Stomach (tissue), 9 donors: Measurements from ENCODE around the gene CCDC88C. TPM values are rescaled to one million over a fixed set of nuclear protein-coding genes. Genes with fewer than 3 reads are reported as not detected.

Source experiments
- DNase-seq, 2 donors: peaks; one replicate each; pipeline versions ENCODE4 v3.0.0 to v3.0.0-alpha.2; 2013 to 2019
- H3K27ac ChIP-seq, 5 donors: fragments of 200-600 bp in 4 of 5; sonication (generic) in 4 of 5; one replicate each; pipeline ENCODE4 v1.5.1; 2013 to 2019; ENCODE audit warnings: mild to moderate bottlenecking in 1 of 5, moderate library complexity in 1 of 5
- H3K27me3 ChIP-seq, 3 donors: fragments of 200-600 bp; sonication (generic); one replicate each; pipeline ENCODE4 v1.5.1; 2017 to 2019; ENCODE audit warnings: mixed run types in 1 of 3
- H3K36me3 ChIP-seq, 4 donors: fragments of 200-600 bp; sonication (generic); 1 replicate in 3 of 4; 2 replicates in 1 of 4; pipeline ENCODE4 v1.5.1; 2016 to 2019
- H3K4me1 ChIP-seq, 4 donors: fragments of 200-600 bp; sonication (generic); one replicate each; pipeline ENCODE4 v1.5.1; 2016 to 2019
- H3K4me3 ChIP-seq, 4 donors: fragments of 200-600 bp; sonication (generic) in 3 of 4; one replicate each; pipeline ENCODE4 v1.5.1; 2016 to 2019; ENCODE audit warnings: mild to moderate bottlenecking in 1 of 4
- H3K9me3 ChIP-seq, 4 donors: fragments of 200-600 bp; sonication (generic); one replicate each; pipeline ENCODE4 v1.5.1; 2016 to 2019
- CTCF ChIP-seq, 7 experiments: fragments of 450-650 bp in 4 of 7; fragments of 200-600 bp in 3 of 7; sonication (generic) in 3 of 7; IDR thresholded peaks; one replicate each; pipeline ENCODE4 v1.5.1; 2016 to 2019; ENCODE audit warnings: antibody characterized with exemption in 7 of 7, control low read depth in 2 of 7, mild to moderate bottlenecking in 1 of 7
- EP300 ChIP-seq: sonication (generic); formaldehyde crosslinking; IDR thresholded peaks from one replicate; pipeline ENCODE4 v1.6.1; 2017; ENCODE audit warnings: antibody characterized with exemption
- POLR2A ChIP-seq, 4 donors: fragments of 450-650 bp; IDR thresholded peaks; one replicate each; pipeline ENCODE4 v1.6.1; 2016; ENCODE audit warnings: antibody characterized with exemption in 4 of 4, control low read depth in 2 of 4, mild to moderate bottlenecking in 1 of 4, moderate library complexity in 1 of 4
- POLR2AphosphoS5 ChIP-seq, 3 donors: sonication (generic); formaldehyde crosslinking; IDR thresholded peaks; one replicate each; pipeline ENCODE4 v1.6.1; 2016; ENCODE audit warnings: antibody characterized with exemption in 3 of 3
- WGBS, 5 donors: extraction: QIAGEN DNeasy Blood & Tissue Kit in 3 of 5; methylation state at CpG; one replicate each; pipeline versions ENCODE4 v1.1.5 to v1.1.7; 2013 to 2018; 5-methylcytosine and 5-hydroxymethylcytosine counted together
- intact Hi-C: fragments of 100-400 bp; cut with DNase I; formaldehyde crosslinking; loops from one replicate; pipeline ENCODE4 v1.15.1; 2023; ENCODE audit warnings: low total_unique reads
- polyA plus RNA-seq, 3 donors: library from polyadenylated mRNA; stranded (reverse); fragments of 200-250 nt; gene quantifications; one replicate each; pipeline ENCODE4 v1.2.3, GENCODE V29; 2013
- total RNA-seq, 5 donors: library from RNA; depleted of rRNA; stranded (reverse); fragments of >200 nt; gene quantifications; one replicate each; pipeline versions ENCODE4 v1.1.0 to v1.2.3, GENCODE V29; 2014 to 2016
- donor health status: healthy with polysubstance abuse.
- donor health status: Bipolar disorder and iron deficiency.
- donor health status: healthy.

The CCDC88C gene
- total and polyA plus RNA-seq, 8 donors, result 10.5 to 66.9 (median 22.3) TPM

GRCh38 chr14:91243074-91243471 is 174.5 kb downstream of the CCDC88C start:
- no peak for TF ChIP-seq CTCF (IDR thresholded peaks at IDR 0.05)
- TF ChIP-seq POLR2A (IDR thresholded peaks at IDR 0.05), result no peak
- TF ChIP-seq EP300, result no peak
- TF ChIP-seq POLR2AphosphoS5 (IDR thresholded peaks at IDR 0.05), result no peak
- Histone ChIP-seq H3K4me1 (peaks cover 0 to 44% (median 22%) of the 10 kb centered on the region in 4 donors), H3K27ac (peak overlapping the region; percentile 63 to 83 (median 70)), H3K36me3 (no peaks in the 10 kb centered on the region), H3K9me3 (no peaks in the 10 kb centered on the region), H3K27me3 (no peaks in the 10 kb centered on the region), H3K4me3 (peak overlapping the region in 3 of 4 donors; percentile 16 to 38 (median 18))
- no peak for DNase-seq
- WGBS, 5 donors, result 72 to 80% (median 74%) methylated on average over 6 of the region's 6 CpGs
- intact Hi-C loops, result no loop called here

- TF ChIP-seq POLR2A (IDR thresholded peaks at IDR 0.05) (no peak), POLR2AphosphoS5 (IDR thresholded peaks at IDR 0.05) (no peak), EP300 (no peak), CTCF (IDR thresholded peaks at IDR 0.05) (no peak)
- H3K27ac ChIP-seq, result peak overlapping the region; percentile 63 to 83 (median 70)
- H3K27me3 ChIP-seq, result no peaks in the 10 kb centered on the region
- 66 to 82% (median 81%) methylated on average over 4 of the region's 4 CpGs for WGBS, 5 donors
- no peak for DNase-seq
- H3K9me3 ChIP-seq, result no peaks in the 10 kb centered on the region
- H3K4me1 ChIP-seq, result peaks cover 0 to 44% (median 22%) of the 10 kb centered on the region in 4 donors
- intact Hi-C loops, result no loop called here
- H3K4me3 ChIP-seq, result peak overlapping the region in 3 of 4 donors; percentile 16 to 23 (median 18)
- no peaks in the 10 kb centered on the region for H3K36me3 ChIP-seq
Observed at GRCh38 chr14:91242635-91243034, 175.0 kb downstream of the CCDC88C start.

GRCh38 chr14:91241863-91242262 is 175.8 kb downstream of the CCDC88C start:
- peak overlapping the region; percentile 7 to 23 (median 17) for H3K4me3 ChIP-seq
- no peaks in the 10 kb centered on the region for H3K9me3 ChIP-seq
- DNase-seq, result peak in 1 of 2 donors; percentile 47
- WGBS, 5 donors, result 56 to 64% (median 63%) methylated on average over 7 of the region's 7 CpGs
- no peaks in the 10 kb centered on the region for H3K27me3 ChIP-seq
- peaks cover 0 to 44% (median 22%) of the 10 kb centered on the region in 4 donors for H3K4me1 ChIP-seq
- peak overlapping the region; percentile 45 to 83 (median 70) for H3K27ac ChIP-seq
- TF ChIP-seq POLR2A (IDR thresholded peaks at IDR 0.05) (no peak), EP300 (no peak), POLR2AphosphoS5 (IDR thresholded peaks at IDR 0.05) (no peak), CTCF (IDR thresholded peaks at IDR 0.05) (no peak)
- intact Hi-C loops, result no loop called here
- no peaks in the 10 kb centered on the region for H3K36me3 ChIP-seq

GRCh38 chr14:91238661-91239060 is 179.0 kb downstream of the CCDC88C start:
- Histone ChIP-seq H3K27me3 (no peaks in the 10 kb centered on the region), H3K4me3 (no peak overlapping the region), H3K27ac (peak overlapping the region in 1 of 5 donors; percentile 10), H3K4me1 (peaks cover 0 to 29% (median 6%) of the 10 kb centered on the region in 4 donors), H3K9me3 (no peaks in the 10 kb centered on the region), H3K36me3 (peaks cover 0 to 12% (median 9%) of the 10 kb centered on the region in 4 donors)
- intact Hi-C loops, result no loop called here
- TF ChIP-seq POLR2A (IDR thresholded peaks at IDR 0.05), result no peak
- TF ChIP-seq POLR2AphosphoS5 (IDR thresholded peaks at IDR 0.05), result no peak
- TF ChIP-seq CTCF (IDR thresholded peaks at IDR 0.05), result no peak
- no peak for TF ChIP-seq EP300
- no peak for DNase-seq
- 78 to 89% (median 83%) methylated on average over 8 of the region's 8 CpGs for WGBS, 5 donors
